Activated CD4-positive, alpha-beta memory T cell treated with anti-CD3 and anti-CD28 coated beads, Interleukin-2, amount 10 ng/mL, durations not matched to agents 7 days and 5 days (primary cell): ENCODE data around the gene FSTL4. TPM values are rescaled to one million over a fixed set of nuclear protein-coding genes. Genes with fewer than 3 reads are reported as not detected.

Experiments used
- CTCF ChIA-PET: fragments of 350-600 bp; sonication (Branson Sonifier 250); formaldehyde crosslinking; loops from one replicate; lab custom pipeline; 2021; ENCODE audit warnings: antibody characterized with exemption, inconsistent platforms; lab: Charles Lee
- POLR2A ChIA-PET: fragments of 350-600 bp; sonication (Branson Sonifier 250); formaldehyde crosslinking; loops from one replicate; lab custom pipeline; 2021; ENCODE audit warnings: antibody characterized with exemption; lab: Charles Lee
- DNase-seq: peaks from one replicate; pipeline ENCODE4 v3.0.0-alpha.2; 2020
- H3K27ac Mint-ChIP-seq: one replicate; pipeline ENCODE4 v1.8.0; 2021; ENCODE audit warnings: mild to moderate bottlenecking, mixed read lengths
- H3K27me3 Mint-ChIP-seq: one replicate; pipeline ENCODE4 v1.8.0; 2021; ENCODE audit warnings: mixed read lengths
- H3K36me3 Mint-ChIP-seq: one replicate; pipeline ENCODE4 v1.8.0; 2021; ENCODE audit warnings: low read depth, mixed read lengths
- H3K4me1 Mint-ChIP-seq: one replicate; pipeline ENCODE4 v1.8.0; 2021; ENCODE audit warnings: mixed read lengths
- H3K4me3 Mint-ChIP-seq: one replicate; pipeline ENCODE4 v1.8.0; 2021; ENCODE audit warnings: mild to moderate bottlenecking, mixed read lengths
- H3K9me3 Mint-ChIP-seq: one replicate; pipeline ENCODE4 v1.8.0; 2021; ENCODE audit warnings: mixed read lengths
- total RNA-seq, 2 experiments: library from RNA; stranded (reverse); gene quantifications; one replicate each; pipeline ENCODE4 v1.2.3, GENCODE V29; 2021

FSTL4 gene
- total RNA-seq, 2 experiments from 2014 or later, result not detected

- Mint-ChIP-seq H3K36me3 (no peaks in the 10 kb centered on the region), H3K27me3 (peaks cover 5% of the 10 kb centered on the region), H3K4me1 (no peaks in the 10 kb centered on the region), H3K9me3 (peaks cover 3% of the 10 kb centered on the region), H3K27ac (no peak overlapping the region), H3K4me3 (no peak overlapping the region)
- DNase-seq, result no peak
- POLR2A ChIA-PET, result no interaction called here
- CTCF ChIA-PET, result no interaction called here
Measured at GRCh38 chr5:133489632-133490031, 122.7 kb downstream of the FSTL4 start.

GRCh38 chr5:133487093-133487492 lies 125.2 kb downstream of the FSTL4 start:
- DNase-seq, result no peak
- no peaks in the 10 kb centered on the region for H3K4me1 Mint-ChIP-seq
- no peaks in the 10 kb centered on the region for H3K36me3 Mint-ChIP-seq
- ChIA-PET POLR2A (no interaction called here), CTCF (no interaction called here)
- no peak overlapping the region for H3K27ac Mint-ChIP-seq
- peaks cover 3% of the 10 kb centered on the region for H3K9me3 Mint-ChIP-seq
- no peak overlapping the region for H3K4me3 Mint-ChIP-seq
- peaks cover 2% of the 10 kb centered on the region for H3K27me3 Mint-ChIP-seq

- peaks cover 2% of the 10 kb centered on the region for H3K27me3 Mint-ChIP-seq
- H3K27ac Mint-ChIP-seq, result no peak overlapping the region
- H3K36me3 Mint-ChIP-seq, result no peaks in the 10 kb centered on the region
- DNase-seq, result no peak
- H3K9me3 Mint-ChIP-seq, result no peaks in the 10 kb centered on the region
- H3K4me3 Mint-ChIP-seq, result no peak overlapping the region
- no peaks in the 10 kb centered on the region for H3K4me1 Mint-ChIP-seq
- ChIA-PET CTCF (no interaction called here), POLR2A (no interaction called here)
Measured at GRCh38 chr5:133485468-133485867, 126.9 kb downstream of the FSTL4 start.

- POLR2A ChIA-PET, result no interaction called here
- Mint-ChIP-seq H3K4me1 (no peaks in the 10 kb centered on the region), H3K9me3 (no peaks in the 10 kb centered on the region), H3K27me3 (peaks cover 8% of the 10 kb centered on the region), H3K36me3 (no peaks in the 10 kb centered on the region), H3K27ac (no peak overlapping the region), H3K4me3 (no peak overlapping the region)
- no peak for DNase-seq
- CTCF ChIA-PET, result no interaction called here
Measured at GRCh38 chr5:133483406-133484090, 128.8 kb downstream of the FSTL4 start.

GRCh38 chr5:133482028-133482427 lies 130.3 kb downstream of the FSTL4 start:
- CTCF ChIA-PET, result no interaction called here
- no peaks in the 10 kb centered on the region for H3K4me1 Mint-ChIP-seq
- H3K27me3 Mint-ChIP-seq, result peaks cover 8% of the 10 kb centered on the region
- DNase-seq, result no peak
- no peaks in the 10 kb centered on the region for H3K9me3 Mint-ChIP-seq
- H3K27ac Mint-ChIP-seq, result no peak overlapping the region
- POLR2A ChIA-PET, result no interaction called here
- no peak overlapping the region for H3K4me3 Mint-ChIP-seq
- H3K36me3 Mint-ChIP-seq, result no peaks in the 10 kb centered on the region

GRCh38 chr5:133480866-133481265 lies 131.5 kb downstream of the FSTL4 start:
- H3K4me1 Mint-ChIP-seq, result no peaks in the 10 kb centered on the region
- no peak overlapping the region for H3K4me3 Mint-ChIP-seq
- no peak overlapping the region for H3K27ac Mint-ChIP-seq
- ChIA-PET POLR2A (no interaction called here), CTCF (no interaction called here)
- no peaks in the 10 kb centered on the region for H3K36me3 Mint-ChIP-seq
- H3K9me3 Mint-ChIP-seq, result no peaks in the 10 kb centered on the region
- H3K27me3 Mint-ChIP-seq, result peaks cover 12% of the 10 kb centered on the region
- no peak for DNase-seq

- peaks cover 16% of the 10 kb centered on the region for H3K27me3 Mint-ChIP-seq
- ChIA-PET CTCF (no interaction called here), POLR2A (no interaction called here)
- no peaks in the 10 kb centered on the region for H3K4me1 Mint-ChIP-seq
- no peak overlapping the region for H3K27ac Mint-ChIP-seq
- no peak overlapping the region for H3K4me3 Mint-ChIP-seq
- no peaks in the 10 kb centered on the region for H3K9me3 Mint-ChIP-seq
- H3K36me3 Mint-ChIP-seq, result no peaks in the 10 kb centered on the region
- DNase-seq, result no peak
Measured at GRCh38 chr5:133480366-133480765, 132.0 kb downstream of the FSTL4 start.

- no peak for DNase-seq
- Mint-ChIP-seq H3K9me3 (no peaks in the 10 kb centered on the region), H3K4me1 (no peaks in the 10 kb centered on the region), H3K27ac (no peak overlapping the region), H3K36me3 (no peaks in the 10 kb centered on the region), H3K27me3 (peaks cover 24% of the 10 kb centered on the region), H3K4me3 (no peak overlapping the region)
- ChIA-PET CTCF (no interaction called here), POLR2A (no interaction called here)
Measured at GRCh38 chr5:133478199-133478985, 133.9 kb downstream of the FSTL4 start.

GRCh38 chr5:133475986-133476385 lies 136.4 kb downstream of the FSTL4 start:
- DNase-seq, result no peak
- Mint-ChIP-seq H3K36me3 (no peaks in the 10 kb centered on the region), H3K4me1 (no peaks in the 10 kb centered on the region), H3K27ac (no peak overlapping the region), H3K27me3 (peaks cover 32% of the 10 kb centered on the region), H3K4me3 (no peak overlapping the region), H3K9me3 (no peaks in the 10 kb centered on the region)
- ChIA-PET POLR2A (no interaction called here), CTCF (no interaction called here)

- no peak for DNase-seq
- CTCF ChIA-PET, result interaction anchor here (0.8 kb wide), 1 partner anchor 18 kb away, joined by 4 read pairs; no protein-coding TSS in a partner anchor
- Mint-ChIP-seq H3K27ac (no peak overlapping the region), H3K27me3 (peaks cover 32% of the 10 kb centered on the region), H3K36me3 (no peaks in the 10 kb centered on the region), H3K4me3 (no peak overlapping the region), H3K9me3 (no peaks in the 10 kb centered on the region), H3K4me1 (no peaks in the 10 kb centered on the region)
- POLR2A ChIA-PET, result no interaction called here
Measured at GRCh38 chr5:133474851-133475590, 137.3 kb downstream of the FSTL4 start.

- no peaks in the 10 kb centered on the region for H3K36me3 Mint-ChIP-seq
- H3K9me3 Mint-ChIP-seq, result no peaks in the 10 kb centered on the region
- ChIA-PET CTCF (interaction anchor here (1.2 kb wide), 1 partner anchor 52 kb away, joined by 3 read pairs; no protein-coding TSS in a partner anchor), POLR2A (no interaction called here)
- peaks cover 26% of the 10 kb centered on the region for H3K27me3 Mint-ChIP-seq
- no peaks in the 10 kb centered on the region for H3K4me1 Mint-ChIP-seq
- DNase-seq, result no peak
- H3K4me3 Mint-ChIP-seq, result no peak overlapping the region
- H3K27ac Mint-ChIP-seq, result no peak overlapping the region
Measured at GRCh38 chr5:133473291-133473690, 139.1 kb downstream of the FSTL4 start.

- CTCF ChIA-PET, result interaction anchor here (1.2 kb wide), 1 partner anchor 51 kb away, joined by 3 read pairs; no protein-coding TSS in a partner anchor
- Mint-ChIP-seq H3K27ac (no peak overlapping the region), H3K36me3 (no peaks in the 10 kb centered on the region), H3K4me1 (no peaks in the 10 kb centered on the region), H3K4me3 (no peak overlapping the region), H3K9me3 (no peaks in the 10 kb centered on the region), H3K27me3 (peaks cover 26% of the 10 kb centered on the region)
- POLR2A ChIA-PET, result no interaction called here
- DNase-seq, result no peak
Measured at GRCh38 chr5:133472829-133473228, 139.5 kb downstream of the FSTL4 start.

- ChIA-PET CTCF (no interaction called here), POLR2A (no interaction called here)
- no peaks in the 10 kb centered on the region for H3K36me3 Mint-ChIP-seq
- H3K9me3 Mint-ChIP-seq, result no peaks in the 10 kb centered on the region
- no peaks in the 10 kb centered on the region for H3K4me1 Mint-ChIP-seq
- H3K27me3 Mint-ChIP-seq, result peaks cover 26% of the 10 kb centered on the region
- DNase-seq, result no peak
- no peak overlapping the region for H3K4me3 Mint-ChIP-seq
- no peak overlapping the region for H3K27ac Mint-ChIP-seq
Measured at GRCh38 chr5:133471699-133472098, 140.6 kb downstream of the FSTL4 start.
